SK-N-MC (cell line): ENCODE results near the gene ARRB1.

ENCODE experiments used
- EZH2 ChIP-seq: fragments of 200-600 bp; sonication (generic); IDR thresholded peaks from one replicate; pipeline ENCODE4 v1.6.1; 2017; ENCODE audit warnings: antibody characterized with exemption
- FOXP2 ChIP-seq: optimal IDR thresholded peaks from 2 replicates; pipeline ENCODE3; 2011; ENCODE audit warnings: mild to moderate bottlenecking, moderate library complexity; ENCODE audit not compliant: insufficient read depth; ENCODE audit errors: extremely low read length, control extremely low read depth
- POLR2AphosphoS5 ChIP-seq: IDR thresholded peaks from 2 replicates; pipeline ENCODE4 v1.6.1; 2012; ENCODE audit warnings: mild to moderate bottlenecking, low read depth, low read length, borderline replicate concordance

GRCh38 chr11:75280770-75281468 is 70.5 kb downstream of the ARRB1 start:
- TF ChIP-seq EZH2: no peak
- no peak for TF ChIP-seq FOXP2
- TF ChIP-seq POLR2AphosphoS5: no peak
